ENCODE results near the gene C9orf50.
A peak's percentile ranks its signal among the peaks of the same experiment; 100 is the strongest.
"Not testable (repeated sequence)": the region's sequence is repeated elsewhere in the genome, so short reads cannot be mapped to it uniquely, and the experiment has no call there.

The C9orf50 gene

DNA sequence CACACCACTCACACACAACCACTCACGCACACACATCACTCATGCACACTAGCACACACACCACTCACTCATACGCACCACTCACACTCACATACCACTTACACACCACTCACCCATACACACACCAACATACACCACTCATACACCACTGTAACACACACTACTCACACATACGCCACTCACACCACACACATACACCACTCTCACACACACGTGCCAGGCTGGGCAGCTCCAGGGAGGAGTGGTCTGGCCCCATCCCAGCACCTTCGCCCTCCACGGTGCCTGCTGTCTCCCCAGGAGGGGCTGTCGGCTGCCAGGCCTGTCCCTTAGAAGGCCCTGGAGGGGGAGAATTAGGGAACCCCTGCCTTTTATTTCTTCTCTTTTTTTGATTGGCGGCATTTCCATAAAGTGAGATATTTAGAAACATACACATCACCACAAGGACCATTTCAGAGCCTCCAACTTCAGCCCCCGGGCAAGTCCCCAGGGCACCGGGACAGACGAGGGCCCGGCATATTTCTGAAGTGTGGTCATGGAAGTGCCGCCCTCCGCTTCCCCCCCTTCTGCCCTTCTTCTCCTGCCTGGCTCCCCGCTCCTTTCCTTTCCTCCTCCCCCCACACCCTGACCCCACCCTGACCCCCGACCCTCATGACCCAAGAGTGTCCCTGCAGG, 27.3 kb upstream of the C9orf50 start:
- DNase-seq (ENCODE audit: low read depth in 2 of 2): no peak

DNA sequence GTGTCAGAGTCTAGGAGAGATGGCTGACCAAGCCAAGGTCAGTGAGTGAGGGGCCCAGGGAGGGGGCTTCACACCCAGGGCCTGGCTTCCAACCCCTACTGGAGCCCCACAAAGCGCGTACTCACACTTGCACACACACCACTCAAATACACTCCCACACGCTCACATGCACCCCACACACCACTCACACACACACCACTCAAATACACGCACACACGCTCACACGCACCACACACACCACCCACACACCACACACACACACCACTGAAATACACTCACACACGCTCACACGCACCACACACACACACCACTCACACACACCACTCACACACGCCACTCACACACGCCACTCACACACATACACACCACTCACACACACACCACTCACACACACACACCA, 26.7 kb upstream of the C9orf50 start:
- DNase-seq (ENCODE audit: low read depth in 2 of 2): no peak

DNA sequence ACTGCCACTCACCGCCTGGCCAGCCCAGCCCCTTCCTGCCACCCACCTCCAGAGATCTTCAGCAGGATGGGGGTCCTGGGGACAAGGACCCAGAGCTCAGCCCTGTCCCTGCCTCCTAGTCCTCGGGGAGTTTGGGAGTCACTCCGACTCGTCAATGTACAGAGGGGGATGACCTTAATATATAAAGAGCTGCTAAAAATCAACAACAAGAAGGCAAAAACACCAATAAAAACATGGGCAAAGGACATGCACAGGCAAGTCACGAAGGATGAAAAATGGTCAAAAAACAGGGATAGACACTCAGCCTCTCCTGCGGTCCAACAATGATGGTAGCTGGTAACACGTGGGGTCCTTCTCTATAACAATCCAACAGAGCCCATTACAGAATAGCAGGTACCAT, 25.8 kb upstream of the C9orf50 start:
- no peak for DNase-seq (ENCODE audit: low read depth in 2 of 2)

- DNase-seq (ENCODE audit: low read depth in 2 of 2): no peak
These were observed 25.4 kb upstream of the C9orf50 start for GRCh38 chr9:129646252-129646651.

GRCh38 chr9:129644902-129645301, 24.0 kb upstream of the C9orf50 start:
- DNase-seq (ENCODE audit: low read depth in 2 of 2): no peak

DNA sequence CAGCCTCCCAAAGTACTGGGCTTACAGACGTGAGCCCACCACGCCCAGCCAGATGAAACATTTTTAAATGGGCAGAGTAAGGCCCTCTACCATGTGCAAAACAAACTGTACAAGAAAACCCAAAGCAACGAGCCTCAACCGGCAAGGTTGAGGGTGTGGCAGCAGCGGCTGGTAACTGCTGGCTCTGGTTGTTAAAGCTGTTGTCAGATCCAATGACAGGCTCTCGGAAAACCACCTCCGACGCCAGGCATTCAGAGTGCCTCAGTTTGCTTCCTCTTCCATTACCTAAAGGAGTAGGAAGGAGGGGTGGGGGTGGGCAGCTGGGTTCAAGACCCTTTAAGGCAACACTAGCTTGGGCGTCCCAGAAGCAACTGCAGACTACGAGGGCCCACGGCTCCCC, 23.5 kb upstream of the C9orf50 start:
- DNase-seq (ENCODE audit: low read depth in 2 of 2): no peak

- no peak for DNase-seq (ENCODE audit: low read depth in 2 of 2)
These were observed 22.8 kb upstream of the C9orf50 start for GRCh38 chr9:129643706-129644105.

DNA sequence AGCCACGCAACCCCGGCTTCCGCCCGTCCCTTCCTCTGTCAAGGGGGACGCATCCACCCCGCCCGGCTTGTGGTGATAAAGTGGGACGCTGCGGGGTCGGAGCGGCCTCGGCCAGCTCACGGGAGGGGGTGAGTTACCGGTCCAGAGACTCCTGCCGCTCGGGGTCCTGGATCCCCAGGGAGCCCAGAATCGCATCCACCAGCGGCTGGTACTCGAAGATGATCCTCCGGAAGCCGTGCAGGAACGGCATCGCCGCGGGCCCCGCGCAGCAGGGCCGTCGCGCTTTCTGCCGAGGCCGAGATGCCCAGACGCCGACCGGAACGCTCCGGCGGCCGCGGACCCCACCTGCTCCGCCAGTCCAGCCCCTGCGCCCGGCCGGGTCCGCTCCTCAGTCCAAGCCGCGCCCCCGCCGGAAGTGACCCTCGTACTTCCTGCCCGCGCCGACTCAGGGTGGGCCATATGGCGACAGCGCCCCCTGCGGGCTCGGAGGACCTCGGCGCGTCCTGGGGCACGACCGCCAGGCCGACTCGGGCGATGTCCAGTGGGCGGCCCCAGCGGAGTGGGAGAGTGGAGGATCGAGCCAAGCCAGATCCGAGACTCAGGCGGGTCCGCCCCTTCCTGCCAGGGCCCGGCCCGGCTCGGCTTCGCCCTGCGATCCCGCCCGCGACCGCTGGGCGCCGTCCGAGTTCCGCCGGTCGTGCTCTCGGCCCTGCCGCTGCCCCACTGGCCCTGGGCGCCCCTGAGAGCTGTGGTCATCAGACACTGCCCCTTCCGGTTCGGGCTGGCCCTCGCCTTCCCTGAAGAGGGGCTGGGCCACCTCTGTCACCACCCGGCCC, 21.1 kb upstream of the C9orf50 start, which contains the start of gene ASB6:
Gene ASB6 (minus strand): TSS at position 402 of the 836 bp plus-strand sequence. CDS start 152 bp downstream, at position 250.
- peak; percentile 77 to 85 for DNase-seq (ENCODE audit: low read depth in 2 of 2)

- DNase-seq (ENCODE audit: low read depth in 2 of 2): no peak
These were observed 20.2 kb upstream of the C9orf50 start for GRCh38 chr9:129640871-129641749.

- DNase-seq (ENCODE audit: low read depth in 2 of 2): no peak
These were observed 19.4 kb upstream of the C9orf50 start for GRCh38 chr9:129640086-129640870.

DNA sequence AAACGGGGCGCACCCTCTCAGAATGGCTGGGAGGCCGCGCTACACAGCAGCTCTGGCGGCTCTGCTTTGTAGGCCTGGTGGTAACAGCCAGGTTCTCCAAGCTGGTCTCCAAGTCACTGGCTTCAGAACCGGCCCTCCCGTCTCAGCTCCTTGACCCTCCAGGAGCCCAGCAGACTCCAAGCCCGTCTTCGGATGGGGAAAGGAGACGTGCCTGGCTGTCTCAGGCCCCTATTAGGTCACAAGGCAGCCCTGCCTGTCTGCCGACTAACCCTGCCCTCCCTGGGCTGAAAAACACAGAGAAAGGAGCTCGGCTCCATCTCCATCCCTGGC, 18.8 kb upstream of the C9orf50 start:
- no peak for DNase-seq (ENCODE audit: low read depth in 2 of 2)

GRCh38 chr9:129639034-129639630, 18.2 kb upstream of the C9orf50 start:
- no peak for DNase-seq (ENCODE audit: low read depth in 2 of 2)

- DNase-seq (ENCODE audit: low read depth in 2 of 2): no peak
These were observed 17.0 kb upstream of the C9orf50 start for GRCh38 chr9:129637673-129638439.

- DNase-seq (ENCODE audit: low read depth in 2 of 2): no peak
These were observed 16.2 kb upstream of the C9orf50 start for GRCh38 chr9:129637102-129637501.

DNA sequence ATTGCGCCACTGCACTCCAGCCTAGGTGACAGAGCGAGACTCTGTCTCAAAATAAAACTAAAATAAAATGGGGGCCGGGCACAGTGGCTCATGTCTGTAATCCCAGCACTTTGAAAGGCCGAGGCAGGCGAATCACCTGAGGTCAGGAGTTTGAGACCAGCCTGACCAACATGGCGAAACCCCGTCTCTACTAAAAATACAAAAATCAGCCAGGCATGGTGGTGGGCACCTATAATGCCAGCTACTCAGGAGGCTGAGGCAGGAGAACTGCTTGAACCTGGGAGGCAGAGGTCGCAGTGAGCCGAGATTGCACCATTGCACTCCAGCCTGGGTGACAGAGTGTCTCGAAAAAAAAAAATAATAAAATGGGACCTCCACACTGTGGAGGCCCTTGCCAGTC, 15.4 kb upstream of the C9orf50 start:
- DNase-seq (ENCODE audit: low read depth in 2 of 2): not testable (repeated sequence)

DNA sequence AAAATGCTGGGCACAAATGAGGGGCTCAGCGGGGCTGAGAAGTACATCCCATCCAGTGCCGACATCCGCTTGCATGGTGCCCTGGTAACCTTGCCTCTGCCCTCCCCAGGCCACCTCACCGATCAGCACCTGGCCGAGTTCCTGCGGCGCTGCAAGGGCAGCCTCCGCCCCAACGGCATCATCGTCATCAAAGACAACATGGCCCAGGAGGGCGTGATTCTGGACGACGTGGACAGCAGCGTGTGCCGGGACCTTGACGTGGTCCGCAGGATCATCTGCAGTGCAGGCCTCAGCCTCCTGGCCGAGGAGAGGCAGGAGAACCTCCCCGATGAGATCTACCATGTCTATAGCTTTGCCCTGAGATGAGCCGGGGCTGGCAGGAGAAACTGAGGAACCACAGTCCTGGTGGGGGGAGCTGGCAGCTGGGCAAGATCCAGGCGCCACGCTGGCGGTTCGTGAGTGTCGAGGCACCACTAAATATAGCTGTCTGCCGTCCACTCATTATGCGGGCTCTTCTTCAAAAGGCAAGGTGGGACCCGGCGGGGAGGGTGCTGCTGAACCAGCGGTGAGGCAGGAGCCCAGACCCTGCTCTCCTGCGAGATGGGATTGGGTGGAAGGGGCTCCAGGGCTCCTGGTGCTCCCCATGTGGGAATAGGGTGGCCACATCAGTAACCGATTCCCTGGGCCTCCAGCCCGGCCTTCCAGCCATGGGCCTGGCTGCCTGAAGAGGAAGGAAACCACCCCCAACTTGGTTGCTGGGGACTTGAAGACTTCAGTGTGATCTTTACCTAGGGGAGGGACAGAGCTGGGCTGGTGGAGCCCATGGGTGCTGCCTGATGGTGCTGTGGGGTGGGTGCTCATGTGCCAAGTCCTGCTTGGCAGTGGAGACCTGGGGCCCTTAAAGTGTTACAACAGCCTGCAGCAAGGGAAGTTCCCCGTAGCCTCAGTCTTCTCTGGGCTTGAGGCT, 14.5 kb upstream of the C9orf50 start:
- no peak for DNase-seq (ENCODE audit: low read depth in 2 of 2)

DNA sequence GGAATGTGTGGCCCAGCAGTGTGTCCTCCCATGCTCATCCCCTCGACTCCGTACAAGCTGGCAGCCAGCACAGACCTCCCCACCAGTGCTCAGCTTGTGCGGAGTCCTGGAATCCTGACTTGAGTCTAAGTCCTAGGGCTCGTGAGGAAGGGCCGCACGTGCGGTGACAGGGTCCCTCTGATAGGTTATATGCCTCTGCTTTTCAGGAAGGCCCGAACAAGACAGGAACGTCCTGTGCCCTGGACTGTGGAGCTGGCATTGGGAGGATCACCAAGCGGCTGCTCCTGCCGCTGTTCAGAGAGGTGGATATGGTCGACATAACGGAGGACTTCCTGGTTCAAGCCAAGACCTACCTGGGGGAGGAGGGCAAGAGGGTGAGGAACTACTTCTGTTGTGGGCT, 12.9 kb upstream of the C9orf50 start:
- DNase-seq (ENCODE audit: low read depth in 2 of 2): no peak

- no peak for DNase-seq (ENCODE audit: low read depth in 2 of 2)
These were observed 12.3 kb upstream of the C9orf50 start for GRCh38 chr9:129633207-129633606.

- no peak for DNase-seq (ENCODE audit: low read depth in 2 of 2)
These were observed 11.6 kb upstream of the C9orf50 start for GRCh38 chr9:129632460-129632859.

All from stimulated activated CD8-positive, alpha-beta memory T cell treated with anti-CD3 and anti-CD28 coated beads, Interleukin-15, amount 100 ng/mL, for 4 hours (primary cell).